Breast epithelium (tissue), 4 donors: ENCODE results near the gene ZC3H7B. TPM values are rescaled to one million over a fixed set of nuclear protein-coding genes. Genes with fewer than 3 reads are reported as not detected.
"Not testable (repeated sequence)": the region's sequence is repeated elsewhere in the genome, so short reads cannot be mapped to it uniquely, and the experiment has no call there.

ENCODE experiments used
- DNase-seq, 2 donors: peaks; one replicate each; pipeline ENCODE4 v3.0.0-alpha.2; 2019; ENCODE audit warnings: low spot score in 2 of 2
- H3K27ac ChIP-seq, 2 donors: fragments of 200-600 bp; sonication (generic) in 1 of 2; one replicate each; pipeline ENCODE4 v1.5.1; 2016 to 2019; ENCODE audit warnings: mild to moderate bottlenecking in 1 of 2
- H3K27me3 ChIP-seq, 2 donors: fragments of 200-600 bp; sonication (generic) in 1 of 2; one replicate each; pipeline versions ENCODE4 v1.5.1 to v1.6.0; 2017 to 2019; ENCODE audit warnings: control low read depth in 1 of 2, mild to moderate bottlenecking in 1 of 2
- H3K36me3 ChIP-seq: fragments of 200-600 bp; one replicate; pipeline ENCODE4 v1.5.1; 2019
- H3K4me1 ChIP-seq, 2 donors: fragments of 200-600 bp; sonication (generic); one replicate each; pipeline ENCODE4 v1.5.1; 2016 to 2019; ENCODE audit warnings: control low read depth in 1 of 2
- H3K4me3 ChIP-seq, 3 donors: fragments of 200-600 bp; sonication (generic); 1 replicate in 2 of 3; 2 replicates in 1 of 3; pipeline ENCODE4 v1.5.1; 2016 to 2019; ENCODE audit warnings: mild to moderate bottlenecking in 3 of 3, moderate library complexity in 2 of 3
- H3K9me3 ChIP-seq, 2 donors: fragments of 200-600 bp; sonication (generic) in 1 of 2; one replicate each; pipeline ENCODE4 v1.5.1; 2016 to 2019; ENCODE audit warnings: control low read depth in 1 of 2
- POLR2A ChIP-seq: fragments of 450-650 bp; IDR thresholded peaks from one replicate; pipeline ENCODE4 v1.6.1; 2016; ENCODE audit warnings: antibody characterized with exemption, mild to moderate bottlenecking, moderate library complexity
- POLR2AphosphoS5 ChIP-seq, 3 donors: sonication (generic); formaldehyde crosslinking; IDR thresholded peaks; one replicate each; pipeline ENCODE4 v1.6.1; 2017; ENCODE audit warnings: antibody characterized with exemption in 3 of 3
- intact Hi-C: fragments of 100-400 bp; cut with DNase I; formaldehyde crosslinking; loops from one replicate; pipeline ENCODE4 v1.15.1; 2023; ENCODE audit warnings: low total_unique reads
- total RNA-seq, 3 donors: library from RNA; depleted of rRNA; stranded (reverse); fragments of >200 nt; gene quantifications; one replicate each; pipeline ENCODE4 v1.1.0, GENCODE V29; 2016
- TF ChIP-seq, protein P1 (sequence below), 3 donors: fragments of 450-650 bp; IDR thresholded peaks; one replicate each; pipeline ENCODE4 v1.5.1; 2016 to 2017; ENCODE audit warnings: antibody characterized with exemption in 3 of 3, mild to moderate bottlenecking in 3 of 3, moderate library complexity in 3 of 3

Gene ZC3H7B
- total RNA-seq, 3 donors from 2014 or later = 24.0 to 33.1 (median 32.2) TPM

DNA sequence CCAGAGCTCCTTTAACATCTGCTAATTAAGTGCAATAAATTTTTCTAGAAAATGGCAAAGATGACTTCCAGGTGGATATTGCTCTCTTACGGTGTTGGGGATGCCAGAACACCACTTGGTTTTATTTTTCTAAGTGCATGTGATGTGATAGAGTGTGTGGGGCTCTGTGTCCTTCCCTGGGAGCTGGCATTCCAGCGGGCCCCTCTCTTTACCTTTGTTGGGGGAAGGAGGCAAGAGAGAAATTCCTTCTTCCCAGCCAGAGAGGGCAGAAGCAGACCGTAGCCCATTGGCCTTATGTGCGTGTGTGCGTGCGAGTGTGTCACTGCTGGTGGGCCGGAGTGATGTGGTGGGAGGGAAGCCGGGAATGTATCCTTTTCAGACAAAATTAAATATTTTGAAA lies 97.6 kb downstream of the ZC3H7B start:
- H3K4me3 ChIP-seq = no peak overlapping the region
- no peak overlapping the region for H3K27ac ChIP-seq
- H3K36me3 ChIP-seq = peaks cover 11% of the 10 kb centered on the region
- intact Hi-C loops = no loop called here
- no peaks in the 10 kb centered on the region for H3K9me3 ChIP-seq
- no peak for DNase-seq
- H3K4me1 ChIP-seq = peaks cover 0 to under 1% of the 10 kb centered on the region in 2 donors
- TF ChIP-seq, protein P1, sequence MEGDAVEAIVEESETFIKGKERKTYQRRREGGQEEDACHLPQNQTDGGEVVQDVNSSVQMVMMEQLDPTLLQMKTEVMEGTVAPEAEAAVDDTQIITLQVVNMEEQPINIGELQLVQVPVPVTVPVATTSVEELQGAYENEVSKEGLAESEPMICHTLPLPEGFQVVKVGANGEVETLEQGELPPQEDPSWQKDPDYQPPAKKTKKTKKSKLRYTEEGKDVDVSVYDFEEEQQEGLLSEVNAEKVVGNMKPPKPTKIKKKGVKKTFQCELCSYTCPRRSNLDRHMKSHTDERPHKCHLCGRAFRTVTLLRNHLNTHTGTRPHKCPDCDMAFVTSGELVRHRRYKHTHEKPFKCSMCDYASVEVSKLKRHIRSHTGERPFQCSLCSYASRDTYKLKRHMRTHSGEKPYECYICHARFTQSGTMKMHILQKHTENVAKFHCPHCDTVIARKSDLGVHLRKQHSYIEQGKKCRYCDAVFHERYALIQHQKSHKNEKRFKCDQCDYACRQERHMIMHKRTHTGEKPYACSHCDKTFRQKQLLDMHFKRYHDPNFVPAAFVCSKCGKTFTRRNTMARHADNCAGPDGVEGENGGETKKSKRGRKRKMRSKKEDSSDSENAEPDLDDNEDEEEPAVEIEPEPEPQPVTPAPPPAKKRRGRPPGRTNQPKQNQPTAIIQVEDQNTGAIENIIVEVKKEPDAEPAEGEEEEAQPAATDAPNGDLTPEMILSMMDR (IDR thresholded peaks at IDR 0.05) = no peak
- TF ChIP-seq POLR2AphosphoS5 (IDR thresholded peaks at IDR 0.05) (no peak), POLR2A (no peak)
- no peaks in the 10 kb centered on the region for H3K27me3 ChIP-seq

DNA sequence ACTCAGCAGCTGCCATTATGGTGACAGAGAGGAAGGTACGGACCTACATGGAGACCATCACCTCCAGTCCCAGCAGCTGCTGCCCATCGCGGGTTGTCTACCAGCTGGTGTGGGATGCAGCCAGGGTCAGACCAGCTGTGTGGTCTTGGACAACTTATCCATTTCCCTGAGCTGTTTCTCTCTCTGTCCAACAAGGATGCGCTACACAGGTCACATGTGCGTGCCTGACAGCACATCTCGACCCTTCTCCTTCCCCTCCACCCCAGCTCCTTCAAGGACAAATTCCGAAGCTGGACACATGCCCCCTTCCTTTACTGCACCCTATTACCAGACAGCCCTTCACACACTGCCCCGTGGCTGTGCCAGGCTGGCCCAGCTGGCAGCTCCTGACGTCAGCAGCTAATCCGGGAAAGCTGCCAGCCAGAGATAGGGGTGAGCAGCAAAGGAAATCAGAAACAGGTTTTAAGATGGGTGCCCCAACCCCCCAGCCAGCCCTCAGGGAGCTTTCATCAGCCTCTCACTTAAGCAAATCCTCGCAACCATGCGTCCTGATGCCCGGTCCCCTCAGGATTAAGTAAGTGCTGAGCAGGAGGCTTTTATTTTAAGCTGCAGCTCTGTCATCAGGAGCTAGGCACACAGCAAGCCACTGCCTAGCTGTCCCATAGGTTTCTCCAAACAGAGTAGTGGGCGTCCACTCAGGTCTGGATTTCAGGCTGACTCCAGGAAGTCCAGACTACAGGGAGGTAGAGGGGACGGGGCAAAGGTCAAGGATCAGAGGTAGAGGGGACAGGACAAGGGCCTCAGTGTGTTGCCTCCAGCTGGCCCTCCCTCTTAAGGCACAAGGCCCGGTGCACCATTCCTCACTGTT lies 100.7 kb downstream of the ZC3H7B start:
- Histone ChIP-seq H3K27me3 (no peaks in the 10 kb centered on the region), H3K36me3 (peaks cover under 1% of the 10 kb centered on the region), H3K9me3 (no peaks in the 10 kb centered on the region), H3K27ac (peak overlapping the region in 1 of 2 donors; percentile 7), H3K4me3 (no peak overlapping the region), H3K4me1 (no peaks in the 10 kb centered on the region)
- DNase-seq = no peak
- TF ChIP-seq, protein P1 (IDR thresholded peaks at IDR 0.05) = no peak
- no peak for TF ChIP-seq POLR2A
- TF ChIP-seq POLR2AphosphoS5 (IDR thresholded peaks at IDR 0.05) = no peak
- intact Hi-C loops = no loop called here

DNA sequence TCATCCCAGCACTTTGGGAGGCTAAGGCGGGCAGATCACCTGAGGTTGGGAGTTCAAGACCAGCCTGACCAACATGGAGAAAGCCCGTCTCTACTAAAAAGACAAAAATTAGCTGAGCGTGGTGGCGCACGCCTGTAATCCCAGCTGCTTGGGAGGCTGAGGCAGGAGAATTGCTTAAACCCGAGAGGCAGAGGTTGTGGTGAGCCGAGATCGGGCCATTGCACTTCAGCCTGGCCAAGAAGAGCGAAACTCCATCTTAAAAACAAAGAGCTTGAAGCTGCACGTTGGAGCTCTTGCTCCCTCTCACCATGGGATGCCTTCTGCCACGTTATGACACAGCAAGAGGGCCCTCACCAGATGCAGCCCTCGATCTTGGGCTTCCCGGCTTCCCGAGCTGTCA lies 101.5 kb downstream of the ZC3H7B start:
- H3K36me3 ChIP-seq, H3K9me3 ChIP-seq, intact Hi-C loops, H3K27ac ChIP-seq, H3K4me1 ChIP-seq, DNase-seq, H3K27me3 ChIP-seq, H3K4me3 ChIP-seq: not testable (repeated sequence)

DNA sequence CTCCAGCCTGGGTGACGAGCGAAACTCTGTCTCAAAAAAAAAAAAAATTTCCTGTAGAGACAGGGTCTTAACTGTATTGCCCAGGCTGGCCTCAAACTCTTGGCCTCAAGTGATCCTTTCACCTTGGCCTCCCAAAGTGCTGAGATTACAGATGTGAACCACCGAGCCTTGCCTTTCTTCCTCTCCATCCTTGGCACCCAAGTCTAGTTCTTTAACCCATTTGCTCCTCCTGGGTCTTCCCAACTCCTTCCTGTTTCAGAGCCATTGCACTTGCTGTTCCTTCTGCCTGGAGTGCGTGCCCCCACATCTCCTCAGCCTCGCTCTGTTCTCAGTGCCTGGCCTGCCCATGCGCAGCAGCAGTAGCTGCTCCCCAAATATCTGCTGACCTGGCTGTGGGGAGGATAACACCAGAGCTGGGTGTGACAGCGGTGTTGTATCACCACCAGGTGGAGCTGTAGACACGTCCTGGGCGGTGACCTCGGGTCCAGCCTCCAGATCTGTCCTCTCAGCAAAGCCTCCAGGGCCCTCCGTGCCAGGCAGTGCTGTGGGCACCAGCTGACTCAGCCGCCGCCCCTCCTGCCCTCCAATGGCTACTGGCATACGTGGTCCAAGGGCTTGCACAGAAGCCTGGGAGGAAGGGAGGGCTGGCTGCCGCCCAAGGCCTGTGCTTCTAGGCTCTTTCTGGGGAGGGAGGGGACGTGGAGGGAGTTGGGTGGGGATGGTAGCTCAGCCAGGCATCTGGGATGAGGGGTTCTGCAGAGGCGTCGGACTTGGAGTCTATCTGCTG lies 102.4 kb downstream of the ZC3H7B start:
- H3K36me3 ChIP-seq = no peaks in the 10 kb centered on the region
- H3K27ac ChIP-seq = no peak overlapping the region
- DNase-seq = peak; percentile 76 to 82
- TF ChIP-seq POLR2A (no peak), POLR2AphosphoS5 (IDR thresholded peaks at IDR 0.05) (peak; percentile 51 to 82 (median 58))
- TF ChIP-seq, protein P1 (IDR thresholded peaks at IDR 0.05) = peak; percentile 83 to 98 (median 96)
- H3K4me1 ChIP-seq = no peaks in the 10 kb centered on the region
- intact Hi-C loops = no loop called here
- H3K9me3 ChIP-seq = no peaks in the 10 kb centered on the region
- no peaks in the 10 kb centered on the region for H3K27me3 ChIP-seq
- no peak overlapping the region for H3K4me3 ChIP-seq

DNA sequence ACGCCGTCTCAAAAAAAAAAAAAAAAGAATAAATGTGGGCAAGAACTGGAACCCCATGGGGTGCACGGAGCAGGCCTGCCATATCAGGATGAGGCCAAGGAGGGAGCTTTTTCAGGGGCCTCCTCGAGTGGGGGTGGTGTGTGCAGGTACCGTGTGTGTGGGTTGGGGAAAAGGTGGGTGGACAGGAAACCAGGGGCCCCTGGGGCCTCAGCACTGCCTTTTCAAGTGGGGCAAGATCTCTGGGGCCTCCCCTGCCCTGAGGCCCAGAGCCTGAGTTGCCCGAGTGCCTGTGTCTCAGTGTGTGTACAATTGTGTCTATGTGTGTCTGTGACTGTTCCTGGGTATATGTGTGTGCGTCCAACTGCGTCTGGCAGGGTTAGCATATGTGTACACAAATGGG lies 104.3 kb downstream of the ZC3H7B start:
- no peak for DNase-seq
- TF ChIP-seq, protein P1 (IDR thresholded peaks at IDR 0.05) = no peak
- TF ChIP-seq POLR2AphosphoS5 (IDR thresholded peaks at IDR 0.05) (no peak), POLR2A (no peak)
- Histone ChIP-seq H3K27me3 (no peaks in the 10 kb centered on the region), H3K4me3 (no peak overlapping the region), H3K4me1 (no peaks in the 10 kb centered on the region), H3K36me3 (no peaks in the 10 kb centered on the region), H3K9me3 (no peaks in the 10 kb centered on the region), H3K27ac (no peak overlapping the region)
- intact Hi-C loops = loop anchor here (5.0 kb wide), 1 partner anchor 117 kb away; no protein-coding TSS in a partner anchor
